ENCODE results near the gene CALCR.
A peak's percentile ranks its signal among the peaks of the same experiment; 100 is the strongest.

Gene CALCR

DNA sequence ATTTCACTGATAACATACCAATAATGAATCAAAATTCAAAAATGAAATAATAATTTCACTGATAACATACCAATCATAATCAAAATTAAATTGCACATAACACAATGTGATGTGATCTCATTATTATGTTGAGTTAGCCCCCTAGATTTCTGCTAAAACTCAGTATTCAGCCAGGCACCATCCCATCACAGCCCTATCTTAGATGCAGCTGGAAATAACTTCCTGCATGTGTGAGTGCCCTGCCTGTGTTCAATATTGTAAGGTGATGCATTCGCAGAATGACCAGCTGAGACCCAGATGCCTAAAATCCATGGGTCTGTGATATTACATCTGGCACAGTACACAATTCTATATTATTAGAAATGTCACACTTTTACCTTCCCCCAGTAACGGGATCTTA is 142.4 kb downstream of the CALCR start:
- Mint-ChIP-seq H3K27me3 (no peaks in the 10 kb centered on the region), H3K9me3 (no peaks in the 10 kb centered on the region), H3K4me1 (peaks cover 24% of the 10 kb centered on the region), H3K4me3 (no peak overlapping the region), H3K27ac (no peak overlapping the region)
- no peak for DNase-seq
- ATAC-seq: no peak

GRCh38 chr7:93430917-93431588 is 143.5 kb downstream of the CALCR start:
- Mint-ChIP-seq H3K4me3 (peak overlapping the region; percentile 23 to 51), H3K9me3 (no peaks in the 10 kb centered on the region), H3K27ac (no peak overlapping the region), H3K4me1 (peaks cover 24% of the 10 kb centered on the region), H3K27me3 (no peaks in the 10 kb centered on the region)
- DNase-seq (no peak), ATAC-seq (peak; percentile 52)

DNA sequence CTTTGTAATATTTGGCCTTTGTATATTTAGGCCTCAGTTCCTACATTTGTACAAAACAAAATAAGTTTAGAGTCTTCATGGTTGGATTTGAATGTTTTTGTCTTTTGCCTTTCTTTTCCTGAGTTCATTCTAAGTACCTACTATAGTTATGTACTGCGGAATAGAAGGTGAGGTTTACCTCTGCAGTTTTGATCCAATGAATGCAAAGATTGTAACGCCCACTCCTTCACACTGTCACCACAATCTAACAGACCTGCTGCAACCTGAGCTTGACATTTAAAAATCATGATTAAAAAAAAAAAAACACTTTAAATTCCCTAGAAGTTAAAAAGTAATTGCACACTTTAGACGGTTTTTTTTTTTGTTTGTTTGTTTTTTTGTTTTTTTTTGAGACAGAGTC is 145.0 kb downstream of the CALCR start:
- Mint-ChIP-seq H3K27me3 (no peaks in the 10 kb centered on the region), H3K4me1 (peaks cover 24% of the 10 kb centered on the region), H3K27ac (no peak overlapping the region), H3K4me3 (peak overlapping the region in 1 of 2 donors; percentile 21), H3K9me3 (no peaks in the 10 kb centered on the region)
- no peak for DNase-seq
- no peak for ATAC-seq

GRCh38 chr7:93427107-93427506 is 147.4 kb downstream of the CALCR start:
- ATAC-seq (no peak), DNase-seq (no peak)
- no peak overlapping the region for H3K4me3 Mint-ChIP-seq
- H3K9me3 Mint-ChIP-seq: no peaks in the 10 kb centered on the region
- no peaks in the 10 kb centered on the region for H3K27me3 Mint-ChIP-seq
- no peak overlapping the region for H3K27ac Mint-ChIP-seq
- H3K4me1 Mint-ChIP-seq: peaks cover 24% of the 10 kb centered on the region

GRCh38 chr7:93426155-93426696 is 148.3 kb downstream of the CALCR start:
- H3K27me3 Mint-ChIP-seq: no peaks in the 10 kb centered on the region
- no peak for ATAC-seq
- no peak for DNase-seq
- H3K4me1 Mint-ChIP-seq: peaks cover 19% of the 10 kb centered on the region
- H3K4me3 Mint-ChIP-seq: no peak overlapping the region
- H3K27ac Mint-ChIP-seq: no peak overlapping the region
- H3K9me3 Mint-ChIP-seq: no peaks in the 10 kb centered on the region

DNA sequence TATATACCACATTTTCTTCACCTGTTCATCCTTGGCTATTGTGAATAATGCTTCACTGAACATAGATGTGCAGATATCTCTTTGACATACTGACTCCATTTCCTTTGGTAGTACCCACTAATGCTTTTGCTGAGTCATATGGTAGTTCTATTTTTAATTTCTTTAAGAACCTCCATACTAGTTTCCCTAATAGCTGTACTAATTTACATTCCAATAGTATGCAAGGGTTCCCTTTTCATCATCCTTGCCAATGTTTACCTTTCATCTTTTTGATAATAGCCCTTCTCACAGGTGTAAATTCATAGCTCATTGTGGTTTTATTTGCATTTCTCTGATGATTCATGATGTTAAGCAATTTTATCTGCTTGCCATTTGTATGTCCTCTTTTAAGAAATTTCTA is 159.9 kb downstream of the CALCR start:
- H3K27me3 Mint-ChIP-seq: no peaks in the 10 kb centered on the region
- no peaks in the 10 kb centered on the region for H3K4me1 Mint-ChIP-seq
- no peak for DNase-seq
- no peaks in the 10 kb centered on the region for H3K9me3 Mint-ChIP-seq
- no peak overlapping the region for H3K4me3 Mint-ChIP-seq
- ATAC-seq: no peak
- H3K27ac Mint-ChIP-seq: no peak overlapping the region

DNA sequence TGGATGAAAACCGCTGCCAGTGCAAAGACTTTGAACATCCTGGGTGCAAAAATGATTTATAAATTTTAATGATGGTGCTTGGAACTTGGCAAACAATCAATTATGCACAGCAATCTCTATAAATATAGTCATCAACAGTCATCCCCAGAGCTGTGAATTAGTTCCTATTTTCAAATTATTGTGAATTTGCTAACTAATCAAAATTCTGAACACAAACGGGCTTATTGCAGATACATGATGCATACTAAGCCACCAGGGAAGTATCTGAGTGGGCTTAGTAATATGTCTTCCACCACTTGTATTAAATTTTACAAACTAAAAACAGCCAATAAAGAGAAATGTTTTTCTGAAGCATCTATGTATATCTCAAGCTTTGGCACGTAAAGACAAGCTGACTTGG is 165.2 kb downstream of the CALCR start:
- Mint-ChIP-seq H3K9me3 (no peaks in the 10 kb centered on the region), H3K27ac (no peak overlapping the region)

DNA sequence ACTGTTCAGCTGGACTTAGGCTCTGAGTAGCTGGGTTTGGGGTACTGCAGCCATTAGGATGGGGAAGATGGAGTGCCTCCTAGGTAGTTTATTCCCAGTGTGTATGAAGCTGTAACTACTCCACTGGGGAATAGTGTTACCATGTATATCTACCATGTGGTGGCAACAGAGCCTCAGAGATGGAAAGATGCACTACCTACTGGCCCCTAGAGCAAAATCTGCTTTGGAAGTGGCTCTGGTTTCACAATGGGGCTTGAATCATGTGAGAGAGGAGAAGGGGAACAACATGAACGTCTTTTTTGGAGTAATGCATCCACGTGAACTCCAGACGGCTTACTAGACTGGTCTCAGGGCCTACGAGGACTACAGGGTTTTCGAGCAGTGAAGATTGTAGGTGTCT is 167.3 kb downstream of the CALCR start:
- ATAC-seq (no peak), DNase-seq (no peak)
- no peak overlapping the region for H3K4me3 Mint-ChIP-seq
- H3K4me1 Mint-ChIP-seq: no peaks in the 10 kb centered on the region
- H3K9me3 Mint-ChIP-seq: no peaks in the 10 kb centered on the region
- H3K27me3 Mint-ChIP-seq: no peaks in the 10 kb centered on the region
- no peak overlapping the region for H3K27ac Mint-ChIP-seq

More for the DNA sequence above, 165.2 kb downstream of the CALCR start:
- H3K27me3 Mint-ChIP-seq: no peaks in the 10 kb centered on the region
- DNase-seq (no peak), ATAC-seq (no peak)
- no peaks in the 10 kb centered on the region for H3K4me1 Mint-ChIP-seq
- no peak overlapping the region for H3K4me3 Mint-ChIP-seq

DNA sequence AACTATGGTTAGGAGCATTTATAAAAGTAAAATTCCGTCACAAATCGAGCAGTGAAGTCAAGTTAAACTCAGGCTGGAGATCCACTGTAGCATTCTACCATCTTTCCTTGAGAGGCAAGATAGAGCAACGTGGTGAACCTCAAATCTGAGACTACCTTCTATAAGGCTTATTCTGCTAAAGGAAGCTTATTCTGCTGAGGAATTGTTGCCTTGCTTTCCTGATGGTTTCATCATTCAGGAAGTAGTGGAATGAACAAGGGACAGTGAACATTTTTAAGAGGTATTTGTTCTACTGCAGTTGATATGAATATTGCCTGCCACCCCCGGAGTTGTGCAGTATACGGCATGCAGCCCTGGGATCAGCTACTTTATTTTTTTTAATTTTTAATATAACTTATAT is 171.6 kb downstream of the CALCR start:
- no peak overlapping the region for H3K4me3 Mint-ChIP-seq
- no peak overlapping the region for H3K27ac Mint-ChIP-seq
- H3K4me1 Mint-ChIP-seq: no peaks in the 10 kb centered on the region
- DNase-seq (no peak), ATAC-seq (no peak)
- no peaks in the 10 kb centered on the region for H3K9me3 Mint-ChIP-seq
- no peaks in the 10 kb centered on the region for H3K27me3 Mint-ChIP-seq

DNA sequence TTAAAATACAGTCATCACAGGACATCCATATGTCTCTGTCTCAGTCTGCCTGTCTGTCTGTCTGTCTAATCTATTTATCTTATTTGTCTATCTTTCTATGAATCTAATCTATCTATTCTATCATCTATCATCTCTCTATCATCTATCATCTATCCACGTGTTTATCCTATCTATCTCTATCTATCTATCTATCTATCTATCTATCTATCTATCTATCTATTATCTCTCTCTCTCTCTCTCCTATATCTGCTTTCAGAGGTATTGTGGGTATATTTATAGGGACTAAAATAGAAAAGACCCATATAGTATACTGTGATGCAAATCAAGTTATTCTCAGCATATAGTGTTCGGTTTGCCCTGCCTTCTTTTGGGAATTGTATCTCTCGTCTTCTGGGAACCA is 174.9 kb downstream of the CALCR start:
- Mint-ChIP-seq H3K27me3 (no peaks in the 10 kb centered on the region), H3K27ac (no peak overlapping the region), H3K4me3 (no peak overlapping the region), H3K4me1 (no peaks in the 10 kb centered on the region), H3K9me3 (no peaks in the 10 kb centered on the region)
- no peak for DNase-seq
- no peak for ATAC-seq

DNA sequence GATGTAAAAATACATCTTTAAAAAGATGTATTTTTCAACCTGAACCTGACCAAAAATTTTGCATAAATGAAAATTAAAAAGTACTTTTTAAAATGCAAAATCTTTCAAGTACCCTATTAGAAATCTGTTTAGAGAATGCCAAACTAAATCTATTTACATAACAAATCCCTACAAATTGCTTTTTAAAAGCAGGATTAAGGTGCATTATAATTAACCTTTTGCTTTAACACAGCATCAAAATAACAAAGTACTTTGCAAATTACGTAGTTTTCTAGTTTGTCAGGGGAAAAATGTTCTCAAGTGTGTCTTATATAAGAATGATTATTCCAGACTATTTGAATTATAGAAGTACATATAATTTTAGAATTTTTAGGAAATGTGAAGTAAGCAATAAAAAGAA is 181.5 kb downstream of the CALCR start:
- DNase-seq: no peak
- no peaks in the 10 kb centered on the region for H3K27me3 Mint-ChIP-seq

DNA sequence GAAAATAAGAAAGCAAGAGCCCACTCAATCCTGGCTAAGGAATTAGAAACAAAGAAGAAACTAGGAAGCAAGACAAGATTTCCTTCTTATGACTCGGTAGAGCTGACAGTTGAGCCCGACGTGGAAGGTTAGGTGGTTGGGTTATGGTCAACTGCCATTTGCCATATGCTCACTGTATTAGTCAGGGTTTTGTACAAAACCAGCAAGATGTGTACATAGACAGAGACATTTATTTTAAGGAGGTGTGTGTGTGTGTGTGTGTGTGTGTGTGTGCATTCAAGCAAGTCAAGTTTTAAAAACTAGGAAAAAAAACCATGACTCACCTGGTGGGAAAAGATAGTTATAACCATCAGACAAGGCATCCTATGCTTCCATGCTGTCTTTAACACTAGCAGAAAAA is 183.9 kb downstream of the CALCR start:
- no peak overlapping the region for H3K4me3 Mint-ChIP-seq
- H3K9me3 Mint-ChIP-seq: no peaks in the 10 kb centered on the region
- H3K27ac Mint-ChIP-seq: no peak overlapping the region
- ATAC-seq (no peak), DNase-seq (no peak)
- no peaks in the 10 kb centered on the region for H3K27me3 Mint-ChIP-seq
- H3K4me1 Mint-ChIP-seq: no peaks in the 10 kb centered on the region

More for the DNA sequence above, 181.5 kb downstream of the CALCR start:
- Mint-ChIP-seq H3K4me3 (no peak overlapping the region), H3K4me1 (no peaks in the 10 kb centered on the region), H3K27ac (no peak overlapping the region), H3K9me3 (no peaks in the 10 kb centered on the region)
- no peak for ATAC-seq

DNA sequence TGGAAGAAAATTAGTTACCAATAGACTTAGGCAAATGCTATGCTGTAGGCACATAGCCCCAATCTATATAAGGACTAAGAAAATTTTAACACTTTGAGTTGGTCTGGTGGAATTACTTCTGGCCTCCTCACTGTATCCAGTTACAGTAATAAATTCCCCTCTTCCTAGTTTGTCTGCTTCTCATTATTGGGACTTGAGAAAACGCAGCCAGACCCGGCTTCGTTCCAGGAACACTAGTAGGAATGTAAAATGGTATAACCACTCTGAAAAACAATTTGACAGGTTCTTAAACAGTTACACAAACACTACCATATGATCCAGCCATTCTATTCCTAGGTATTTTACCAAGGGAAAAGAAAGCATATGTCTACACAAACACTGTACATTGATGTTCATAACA is 192.2 kb downstream of the CALCR start:
- Mint-ChIP-seq H3K9me3 (no peaks in the 10 kb centered on the region), H3K4me1 (peaks cover 3% of the 10 kb centered on the region), H3K4me3 (no peak overlapping the region), H3K27me3 (peaks cover 10% of the 10 kb centered on the region), H3K27ac (no peak overlapping the region)
- DNase-seq (no peak), ATAC-seq (no peak)

GRCh38 chr7:93378131-93378760 is 196.3 kb downstream of the CALCR start:
- Mint-ChIP-seq H3K4me3 (no peak overlapping the region), H3K27me3 (peaks cover 18% of the 10 kb centered on the region), H3K4me1 (peaks cover 8% of the 10 kb centered on the region), H3K9me3 (no peaks in the 10 kb centered on the region), H3K27ac (no peak overlapping the region)
- DNase-seq (no peak), ATAC-seq (no peak)

DNA sequence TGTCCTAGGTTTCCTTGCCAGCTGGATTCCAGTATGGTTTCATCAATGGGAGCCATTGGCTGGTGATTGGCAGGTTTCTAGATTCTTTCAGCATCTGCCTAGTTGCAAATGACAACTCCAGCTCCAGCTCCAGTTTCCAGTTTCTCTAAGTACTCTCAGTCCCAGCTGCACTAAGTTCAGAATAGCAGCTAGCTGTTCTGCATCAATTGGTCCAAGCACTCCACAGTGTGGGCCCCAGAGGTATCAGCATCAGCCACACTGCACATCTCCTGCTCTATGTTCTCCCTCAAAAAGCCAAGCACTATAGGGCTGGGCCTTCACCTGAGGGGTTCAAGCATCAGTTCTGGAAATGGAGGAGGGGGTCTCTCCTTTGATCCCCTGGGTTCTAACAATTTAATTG is 198.9 kb downstream of the CALCR start:
- ATAC-seq (peak; percentile 31), DNase-seq (no peak)
- peaks cover 30% of the 10 kb centered on the region for H3K27me3 Mint-ChIP-seq
- no peak overlapping the region for H3K27ac Mint-ChIP-seq
- no peaks in the 10 kb centered on the region for H3K9me3 Mint-ChIP-seq
- peaks cover 8% of the 10 kb centered on the region for H3K4me1 Mint-ChIP-seq
- no peak overlapping the region for H3K4me3 Mint-ChIP-seq

Measured in stimulated activated naive CD8-positive, alpha-beta T cell treated with anti-CD3 and anti-CD28 coated beads, Interleukin-15, amount 100 ng/mL, for 72 hours (primary cell).